Coronary artery (tissue), 2 donors: ENCODE measurements around the gene CCNA2.

Source experiments
- DNase-seq: peaks from one replicate; pipeline ENCODE4 v3.0.0-alpha.2; 2017; ENCODE audit warnings: low spot score
- H3K27ac ChIP-seq, 2 donors: fragments of 200-600 bp; sonication (generic); one replicate each; pipeline ENCODE4 v1.5.1; 2016 to 2019
- H3K4me3 ChIP-seq: fragments of 200-600 bp; sonication (generic); 2 replicates; pipeline ENCODE4 v1.5.1; 2016; ENCODE audit warnings: mild to moderate bottlenecking, moderate library complexity
- TF ChIP-seq, protein P1 (sequence below): fragments of 200-600 bp; sonication (generic); IDR thresholded peaks from one replicate; pipeline ENCODE4 v1.5.1; 2019; ENCODE audit warnings: antibody characterized with exemption

Gene CCNA2

DNA sequence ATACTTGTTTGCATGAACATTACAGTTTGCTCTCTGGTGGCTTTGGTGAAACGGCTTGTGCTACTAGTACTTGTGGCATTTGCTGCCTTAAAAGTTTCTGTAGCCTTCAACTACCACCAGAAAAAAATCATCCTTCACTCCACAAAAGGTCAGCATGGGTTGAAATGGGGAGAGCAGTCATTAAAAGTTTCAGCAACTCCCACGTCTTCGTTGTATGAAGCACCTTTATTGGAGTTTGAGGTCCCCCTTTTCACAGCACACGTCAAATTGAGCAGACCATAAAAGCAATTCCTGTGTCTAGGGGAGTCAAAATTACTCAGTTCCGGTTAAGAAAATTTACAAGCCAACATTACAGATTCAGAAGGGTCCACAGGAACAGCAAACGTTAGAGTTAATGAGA lies 23.0 kb upstream of the CCNA2 start:
- no peak for DNase-seq
- Histone ChIP-seq H3K4me3 (no peak overlapping the region), H3K27ac (no peak overlapping the region)
- TF ChIP-seq, protein P1, sequence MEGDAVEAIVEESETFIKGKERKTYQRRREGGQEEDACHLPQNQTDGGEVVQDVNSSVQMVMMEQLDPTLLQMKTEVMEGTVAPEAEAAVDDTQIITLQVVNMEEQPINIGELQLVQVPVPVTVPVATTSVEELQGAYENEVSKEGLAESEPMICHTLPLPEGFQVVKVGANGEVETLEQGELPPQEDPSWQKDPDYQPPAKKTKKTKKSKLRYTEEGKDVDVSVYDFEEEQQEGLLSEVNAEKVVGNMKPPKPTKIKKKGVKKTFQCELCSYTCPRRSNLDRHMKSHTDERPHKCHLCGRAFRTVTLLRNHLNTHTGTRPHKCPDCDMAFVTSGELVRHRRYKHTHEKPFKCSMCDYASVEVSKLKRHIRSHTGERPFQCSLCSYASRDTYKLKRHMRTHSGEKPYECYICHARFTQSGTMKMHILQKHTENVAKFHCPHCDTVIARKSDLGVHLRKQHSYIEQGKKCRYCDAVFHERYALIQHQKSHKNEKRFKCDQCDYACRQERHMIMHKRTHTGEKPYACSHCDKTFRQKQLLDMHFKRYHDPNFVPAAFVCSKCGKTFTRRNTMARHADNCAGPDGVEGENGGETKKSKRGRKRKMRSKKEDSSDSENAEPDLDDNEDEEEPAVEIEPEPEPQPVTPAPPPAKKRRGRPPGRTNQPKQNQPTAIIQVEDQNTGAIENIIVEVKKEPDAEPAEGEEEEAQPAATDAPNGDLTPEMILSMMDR = no peak

DNA sequence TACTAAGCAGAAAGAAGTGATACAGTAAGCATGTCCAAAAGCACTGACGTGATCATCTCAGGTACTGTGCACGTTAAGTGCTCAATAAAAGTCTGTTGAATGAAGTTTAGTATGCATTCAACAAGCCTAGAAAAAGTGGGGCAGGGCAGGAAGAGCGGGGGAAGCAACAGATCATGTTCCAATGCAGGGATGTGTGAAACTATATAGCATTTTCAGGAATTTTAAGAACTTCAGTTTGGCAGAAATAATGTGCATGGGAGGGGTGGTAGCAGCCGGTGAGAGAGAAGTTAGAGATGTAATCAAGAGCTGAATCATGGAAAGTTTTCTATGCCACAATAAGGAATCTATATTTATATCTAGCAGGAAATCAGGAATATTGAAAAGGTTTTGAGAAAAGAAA lies 19.2 kb upstream of the CCNA2 start:
- Histone ChIP-seq H3K4me3 (no peak overlapping the region), H3K27ac (no peak overlapping the region)
- TF ChIP-seq, protein P1 = no peak
- DNase-seq = no peak

DNA sequence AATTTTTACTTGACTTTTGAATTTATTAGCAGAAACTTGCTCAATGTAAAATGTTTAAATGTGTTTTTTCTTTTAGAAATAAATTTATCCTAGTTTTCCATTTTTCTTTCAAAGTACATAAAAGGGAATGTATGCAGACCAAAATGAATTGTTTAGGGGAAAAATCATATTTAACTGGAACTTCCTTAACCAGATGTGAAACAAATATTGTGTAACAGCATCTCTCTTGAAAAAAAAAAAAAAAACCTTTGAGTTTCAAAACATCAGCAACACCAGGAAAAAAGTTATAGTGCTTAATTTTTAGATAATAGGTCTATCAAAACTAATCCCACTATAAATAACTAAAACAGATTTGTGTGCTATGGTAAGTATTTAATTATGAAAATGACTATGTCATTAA lies 14.5 kb upstream of the CCNA2 start:
- Histone ChIP-seq H3K4me3 (no peak overlapping the region), H3K27ac (no peak overlapping the region)
- DNase-seq = no peak
- TF ChIP-seq, protein P1 = no peak

DNA sequence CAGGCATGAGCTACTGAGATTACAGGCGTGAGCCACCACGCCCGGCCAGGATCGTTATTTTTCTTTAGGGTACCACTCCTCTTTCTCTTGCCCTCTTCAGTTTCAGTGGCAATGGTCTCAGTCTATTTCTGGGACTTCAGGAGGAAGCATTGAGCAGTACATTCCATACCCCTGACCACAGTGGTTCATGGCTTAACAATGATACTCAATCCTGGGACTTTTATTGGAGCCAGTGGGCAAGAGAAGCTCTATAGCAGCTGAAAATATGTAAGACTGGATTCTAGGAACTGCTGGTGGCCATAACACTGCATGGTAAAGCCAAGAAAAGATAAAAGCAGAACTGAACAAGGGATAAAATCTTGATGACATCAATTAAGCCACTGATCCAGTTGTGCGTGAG lies 5.8 kb upstream of the CCNA2 start:
- Histone ChIP-seq H3K27ac (no peak overlapping the region), H3K4me3 (no peak overlapping the region)
- DNase-seq = no peak
- TF ChIP-seq, protein P1 = no peak

DNA sequence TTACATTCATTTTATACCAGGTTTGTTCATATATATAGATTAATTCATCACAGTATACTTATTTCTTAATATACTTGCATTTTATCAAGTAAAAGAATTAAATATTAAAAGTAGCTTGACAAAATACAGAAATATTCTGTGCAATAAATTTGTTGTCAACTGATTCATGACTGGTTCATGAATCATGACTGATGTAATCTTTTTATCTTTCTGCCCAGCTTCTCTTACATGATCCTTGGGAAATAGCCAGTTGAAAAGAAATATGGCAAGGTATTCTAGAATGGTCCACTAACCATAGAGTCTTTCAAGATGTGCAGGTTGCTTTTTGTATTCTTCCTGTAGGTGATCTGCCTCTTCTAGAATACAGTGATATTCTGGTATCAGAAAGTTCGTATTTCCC lies 4.2 kb upstream of the CCNA2 start:
- TF ChIP-seq, protein P1 = no peak
- Histone ChIP-seq H3K27ac (no peak overlapping the region), H3K4me3 (no peak overlapping the region)
- no peak for DNase-seq

DNA sequence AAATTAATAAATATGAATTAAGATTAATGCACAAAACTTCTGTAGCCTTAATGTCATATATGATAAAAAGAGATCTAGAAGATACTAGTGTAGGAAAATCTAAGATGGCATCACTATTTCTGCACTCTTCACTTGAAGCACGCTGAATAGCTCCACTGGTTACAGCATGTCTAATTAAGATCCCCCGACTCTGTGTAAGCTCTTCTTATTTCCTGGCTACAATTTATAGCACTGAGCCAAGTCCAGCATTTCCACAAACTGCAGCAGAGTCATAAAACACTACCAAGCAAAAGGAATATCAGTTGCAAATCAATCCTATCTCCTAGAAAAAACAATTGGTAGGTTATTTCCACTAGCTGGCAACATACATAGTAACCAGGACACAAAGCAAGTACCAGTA lies 1.3 kb upstream of the CCNA2 start:
- TF ChIP-seq, protein P1 = no peak
- Histone ChIP-seq H3K27ac (no peak overlapping the region), H3K4me3 (no peak overlapping the region)
- no peak for DNase-seq

DNA sequence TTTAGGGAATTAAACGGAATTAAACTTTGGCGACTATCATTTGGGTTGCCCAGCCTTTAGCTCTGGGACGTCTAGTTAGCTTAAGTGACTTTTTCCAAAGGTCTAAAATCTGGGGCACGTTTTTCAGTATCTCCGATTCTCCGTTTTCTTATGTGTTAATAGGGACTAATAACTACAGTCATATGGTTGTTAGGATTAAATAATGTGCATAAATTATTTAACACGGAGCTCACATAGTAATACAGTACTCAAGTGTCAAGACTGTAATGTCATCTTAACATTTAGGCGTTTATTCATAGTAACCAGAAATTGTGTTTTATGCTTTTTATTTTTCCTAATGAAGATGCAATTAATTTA lies 466 bp upstream of the CCNA2 start:
- peak overlapping the region; percentile 73 for H3K4me3 ChIP-seq
- peak overlapping the region; percentile 68 to 77 for H3K27ac ChIP-seq
- TF ChIP-seq, protein P1 = no peak
- no peak for DNase-seq
